Esophagus squamous epithelium (tissue), 5 donors: ENCODE data around the gene FREY1. TPM values are rescaled to one million over a fixed set of nuclear protein-coding genes. Genes with fewer than 3 reads are reported as not detected.

Experiments
- DNase-seq: peaks from one replicate; lab custom pipeline; 2025; lab: John Stamatoyannopoulos, UW
- H3K27ac ChIP-seq, 4 donors: fragments of 200-600 bp; sonication (generic); one replicate each; pipeline ENCODE4 v1.5.1; 2016 to 2019; ENCODE audit warnings: mild to moderate bottlenecking in 1 of 4
- H3K27me3 ChIP-seq, 4 donors: fragments of 200-600 bp; sonication (generic); 1 replicate in 3 of 4; 2 replicates in 1 of 4; pipeline versions ENCODE4 v1.5.1 to v1.6.0; 2017 to 2021; ENCODE audit warnings: antibody characterized with exemption in 1 of 4
- H3K36me3 ChIP-seq, 3 donors: fragments of 200-600 bp; sonication (generic); one replicate each; pipeline ENCODE4 v1.5.1; 2016 to 2019
- H3K4me1 ChIP-seq, 3 donors: fragments of 200-600 bp; sonication (generic); one replicate each; pipeline ENCODE4 v1.5.1; 2017 to 2019
- H3K4me3 ChIP-seq, 4 donors: fragments of 200-600 bp; sonication (generic); 1 replicate in 3 of 4; 2 replicates in 1 of 4; pipeline ENCODE4 v1.5.1; 2016 to 2019; ENCODE audit warnings: mild to moderate bottlenecking in 2 of 4, moderate library complexity in 1 of 4
- H3K9me3 ChIP-seq, 3 donors: fragments of 200-600 bp; sonication (generic); one replicate each; pipeline ENCODE4 v1.5.1; 2016 to 2019
- POLR2A ChIP-seq, 4 donors: fragments of 450-650 bp; IDR thresholded peaks; one replicate each; pipeline ENCODE4 v1.6.1; 2017; ENCODE audit warnings: antibody characterized with exemption in 4 of 4, mild to moderate bottlenecking in 4 of 4, moderate library complexity in 3 of 4
- WGBS, 2 donors: methylation state at CpG; one replicate each; pipeline ENCODE4 v1.1.5; 2018; 5-methylcytosine and 5-hydroxymethylcytosine counted together
- intact Hi-C: fragments of 100-400 bp; cut with DNase I; formaldehyde crosslinking; loops from one replicate; pipeline ENCODE4 v1.15.0; 2022
- total RNA-seq, 4 donors: library from RNA; depleted of rRNA; stranded (reverse); fragments of >200 nt; gene quantifications; one replicate each; pipeline ENCODE4 v1.1.0, GENCODE V29; 2016
- TF ChIP-seq, protein P1 (sequence below), 6 experiments: fragments of 450-650 bp in 4 of 6; fragments of 200-600 bp in 2 of 6; sonication (generic) in 2 of 6; IDR thresholded peaks; one replicate each; pipeline ENCODE4 v1.5.1; 2016 to 2019; ENCODE audit warnings: antibody characterized with exemption in 6 of 6, mild to moderate bottlenecking in 4 of 6, moderate library complexity in 4 of 6
- donor health status: DM: yes; HTN: yes; CAD: no.

The FREY1 gene
- total RNA-seq, 4 donors from 2014 or later: 0.57 to 2.1 (median 1.2) TPM; not detected in 1

DNA sequence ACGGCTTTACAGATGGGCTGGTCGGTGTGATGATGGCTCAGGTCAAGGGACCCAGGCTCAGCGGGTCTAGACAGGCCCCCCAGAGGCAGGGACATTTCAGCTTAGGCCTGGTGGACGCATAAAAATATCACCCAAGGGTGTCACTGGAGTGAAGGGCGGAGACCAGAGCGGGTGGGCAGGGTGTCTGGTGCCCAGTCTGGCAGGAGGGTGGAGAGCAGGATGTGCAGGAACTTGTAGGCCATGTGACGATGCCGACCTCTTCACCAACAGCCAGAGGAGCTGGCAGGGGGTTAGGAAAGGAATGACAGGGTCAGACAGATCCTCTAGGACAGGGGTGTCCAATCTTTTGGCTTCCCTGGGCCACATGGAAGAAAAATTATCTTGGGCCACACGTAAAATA lies 17.1 kb downstream of the FREY1 start:
- DNase-seq: no peak
- 71 to 77% methylated on average over 9 of the region's 9 CpGs for WGBS, 2 donors
- no peak overlapping the region for H3K4me3 ChIP-seq
- H3K4me1 ChIP-seq: peaks cover 6 to 12% (median 9%) of the 10 kb centered on the region in 3 donors
- no peaks in the 10 kb centered on the region for H3K9me3 ChIP-seq
- peaks cover 0 to 22% (median 0%) of the 10 kb centered on the region in 4 donors for H3K27me3 ChIP-seq
- no peak overlapping the region for H3K27ac ChIP-seq
- H3K36me3 ChIP-seq: no peaks in the 10 kb centered on the region
- TF ChIP-seq, protein P1, sequence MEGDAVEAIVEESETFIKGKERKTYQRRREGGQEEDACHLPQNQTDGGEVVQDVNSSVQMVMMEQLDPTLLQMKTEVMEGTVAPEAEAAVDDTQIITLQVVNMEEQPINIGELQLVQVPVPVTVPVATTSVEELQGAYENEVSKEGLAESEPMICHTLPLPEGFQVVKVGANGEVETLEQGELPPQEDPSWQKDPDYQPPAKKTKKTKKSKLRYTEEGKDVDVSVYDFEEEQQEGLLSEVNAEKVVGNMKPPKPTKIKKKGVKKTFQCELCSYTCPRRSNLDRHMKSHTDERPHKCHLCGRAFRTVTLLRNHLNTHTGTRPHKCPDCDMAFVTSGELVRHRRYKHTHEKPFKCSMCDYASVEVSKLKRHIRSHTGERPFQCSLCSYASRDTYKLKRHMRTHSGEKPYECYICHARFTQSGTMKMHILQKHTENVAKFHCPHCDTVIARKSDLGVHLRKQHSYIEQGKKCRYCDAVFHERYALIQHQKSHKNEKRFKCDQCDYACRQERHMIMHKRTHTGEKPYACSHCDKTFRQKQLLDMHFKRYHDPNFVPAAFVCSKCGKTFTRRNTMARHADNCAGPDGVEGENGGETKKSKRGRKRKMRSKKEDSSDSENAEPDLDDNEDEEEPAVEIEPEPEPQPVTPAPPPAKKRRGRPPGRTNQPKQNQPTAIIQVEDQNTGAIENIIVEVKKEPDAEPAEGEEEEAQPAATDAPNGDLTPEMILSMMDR (IDR thresholded peaks at IDR 0.05): no peak
- TF ChIP-seq POLR2A (IDR thresholded peaks at IDR 0.05): no peak
- intact Hi-C loops: no loop called here

DNA sequence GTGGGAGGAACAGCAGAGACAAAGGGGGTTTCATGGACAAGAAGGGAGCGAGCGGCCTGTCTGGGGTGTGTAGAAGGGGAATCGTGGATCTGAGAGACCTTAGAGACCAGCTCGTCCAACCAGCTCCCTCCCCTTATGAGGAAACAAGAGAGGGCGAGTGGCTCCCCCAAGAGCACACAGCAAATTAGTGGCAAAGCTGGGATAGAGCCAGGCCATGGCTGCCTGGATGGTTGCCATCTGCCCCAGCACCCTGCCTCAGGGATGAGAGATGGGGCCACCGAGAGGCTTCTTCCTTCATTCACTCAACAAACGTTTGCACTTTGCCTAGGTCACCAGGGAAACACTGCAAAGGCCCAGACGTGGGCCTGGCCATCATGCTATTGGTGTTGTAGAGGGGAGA lies 17.5 kb downstream of the FREY1 start:
- H3K27ac ChIP-seq: no peak overlapping the region
- no peak overlapping the region for H3K4me3 ChIP-seq
- intact Hi-C loops: no loop called here
- no peaks in the 10 kb centered on the region for H3K36me3 ChIP-seq
- no peaks in the 10 kb centered on the region for H3K9me3 ChIP-seq
- peaks cover 6 to 13% (median 9%) of the 10 kb centered on the region in 3 donors for H3K4me1 ChIP-seq
- DNase-seq: no peak
- 78 to 85% methylated on average over 7 to 8 of the region's 8 CpGs for WGBS, 2 donors
- peaks cover 0 to 18% (median 0%) of the 10 kb centered on the region in 4 donors for H3K27me3 ChIP-seq
- TF ChIP-seq POLR2A (IDR thresholded peaks at IDR 0.05): no peak
- TF ChIP-seq, protein P1 (IDR thresholded peaks at IDR 0.05): no peak

GRCh38 chr11:45887587-45887986 lies 19.5 kb downstream of the FREY1 start:
- intact Hi-C loops: no loop called here
- H3K4me1 ChIP-seq: peaks cover 6 to 13% (median 9%) of the 10 kb centered on the region in 3 donors
- 93 to 100% methylated on average over 1 to 5 of the region's 10 CpGs for WGBS, 2 donors
- TF ChIP-seq, protein P1 (IDR thresholded peaks at IDR 0.05): no peak
- TF ChIP-seq POLR2A (IDR thresholded peaks at IDR 0.05): no peak
- no peaks in the 10 kb centered on the region for H3K9me3 ChIP-seq
- no peak for DNase-seq
- H3K27ac ChIP-seq: no peak overlapping the region
- peaks cover 0 to 8% (median 0%) of the 10 kb centered on the region in 4 donors for H3K27me3 ChIP-seq
- peaks cover 0 to 3% (median 0%) of the 10 kb centered on the region in 3 donors for H3K36me3 ChIP-seq
- no peak overlapping the region for H3K4me3 ChIP-seq

DNA sequence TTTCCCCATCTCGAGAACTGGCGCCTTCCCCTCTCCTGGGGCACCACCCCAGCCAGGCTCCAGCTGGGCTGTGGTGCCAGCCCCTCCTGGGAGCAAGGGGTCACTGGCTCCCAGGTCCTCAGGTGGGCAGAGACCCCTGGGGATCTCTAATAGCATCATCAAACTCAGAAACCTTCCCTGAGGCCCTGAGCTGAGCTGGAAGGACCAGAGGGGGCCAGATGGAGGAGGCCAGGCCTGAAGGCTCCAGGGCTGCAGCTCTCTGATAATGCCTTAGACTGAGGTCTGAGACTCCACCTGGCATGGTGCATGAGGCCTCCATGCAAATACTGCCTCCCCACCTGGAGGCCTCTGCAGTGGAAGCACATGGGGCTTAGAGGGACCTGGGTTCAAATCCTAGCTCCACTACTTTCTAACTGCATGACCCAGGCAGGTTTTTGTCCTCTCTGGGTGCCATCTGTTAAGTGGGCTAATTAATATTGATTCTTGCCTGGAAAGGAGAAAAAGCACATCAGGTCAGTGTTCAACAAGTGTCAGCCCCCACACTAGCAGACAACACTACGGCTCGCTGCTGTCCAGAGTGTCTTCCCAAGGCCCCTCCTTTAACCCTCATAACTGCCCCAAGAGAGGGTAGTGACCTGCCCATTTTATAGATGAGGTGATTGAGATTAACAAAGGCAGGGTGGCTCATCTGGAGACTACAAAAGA lies 20.1 kb downstream of the FREY1 start:
- peaks cover 0 to 9% (median 0%) of the 10 kb centered on the region in 3 donors for H3K36me3 ChIP-seq
- H3K4me3 ChIP-seq: no peak overlapping the region
- H3K4me1 ChIP-seq: peaks cover 6 to 13% (median 9%) of the 10 kb centered on the region in 3 donors
- H3K9me3 ChIP-seq: no peaks in the 10 kb centered on the region
- intact Hi-C loops: no loop called here
- no peak overlapping the region for H3K27ac ChIP-seq
- H3K27me3 ChIP-seq: peaks cover 0 to 8% (median 0%) of the 10 kb centered on the region in 4 donors
- no peak for TF ChIP-seq POLR2A (IDR thresholded peaks at IDR 0.05)
- TF ChIP-seq, protein P1 (IDR thresholded peaks at IDR 0.05): no peak
- no peak for DNase-seq
- 100% methylated on average over 1 of the region's 4 CpGs; no CpG with 5 or more reads in 1 of the 2 donors for WGBS, 2 donors
